A549 (cell line): ENCODE data around the gene SENP5.

Source experiments
- HDAC2 ChIP-seq: fragments of 200-600 bp; sonication (generic); IDR thresholded peaks from 2 replicates; pipeline ENCODE4 v1.6.1; 2016
- JUNB ChIP-seq: fragments of >200 bp; sonication (Bioruptor Twin); formaldehyde crosslinking; IDR thresholded peaks from 2 replicates; pipeline ENCODE4 v1.6.1; 2016
- POLR2A ChIP-seq: IDR thresholded peaks from 2 replicates; pipeline ENCODE4 v1.6.1; 2012; ENCODE audit warnings: mild to moderate bottlenecking, low read length
- RARB ChIP-seq: fragments of 250-450 bp; sonication (Bioruptor Pico); IDR thresholded peaks from 2 replicates; pipeline ENCODE4 v1.8.0; 2021; ENCODE audit warnings: mild to moderate bottlenecking, moderate library complexity
- TF ChIP-seq, protein P1 (sequence below): IDR thresholded peaks from 2 replicates; pipeline ENCODE4 v1.6.1; 2012
- TF ChIP-seq, protein P2 (sequence below): fragments of >200 bp; sonication (Bioruptor Twin); formaldehyde crosslinking; IDR thresholded peaks from 3 replicates; pipeline ENCODE4 v1.5.1; 2016

DNA sequence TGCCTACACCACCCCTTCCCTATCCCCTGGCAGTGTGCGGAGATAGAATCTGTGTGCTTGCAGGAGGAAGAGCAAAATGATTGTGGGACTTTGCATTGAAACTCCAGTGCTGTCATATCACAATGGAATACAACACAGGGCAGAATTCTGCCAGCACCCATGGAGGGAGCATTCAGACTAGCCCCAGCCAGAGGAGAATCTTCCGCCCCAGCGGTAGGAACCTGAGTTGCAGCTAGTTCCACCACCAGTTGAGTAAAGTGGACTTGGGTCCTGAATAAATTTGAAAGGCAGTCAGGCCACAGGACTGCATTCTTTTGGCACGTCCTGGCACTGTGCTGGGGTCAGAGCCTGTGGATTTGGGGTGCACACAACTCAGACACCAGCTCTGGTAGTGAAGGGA lies 47.1 kb downstream of the SENP5 start:
- no peak for TF ChIP-seq HDAC2
- TF ChIP-seq, protein P1, sequence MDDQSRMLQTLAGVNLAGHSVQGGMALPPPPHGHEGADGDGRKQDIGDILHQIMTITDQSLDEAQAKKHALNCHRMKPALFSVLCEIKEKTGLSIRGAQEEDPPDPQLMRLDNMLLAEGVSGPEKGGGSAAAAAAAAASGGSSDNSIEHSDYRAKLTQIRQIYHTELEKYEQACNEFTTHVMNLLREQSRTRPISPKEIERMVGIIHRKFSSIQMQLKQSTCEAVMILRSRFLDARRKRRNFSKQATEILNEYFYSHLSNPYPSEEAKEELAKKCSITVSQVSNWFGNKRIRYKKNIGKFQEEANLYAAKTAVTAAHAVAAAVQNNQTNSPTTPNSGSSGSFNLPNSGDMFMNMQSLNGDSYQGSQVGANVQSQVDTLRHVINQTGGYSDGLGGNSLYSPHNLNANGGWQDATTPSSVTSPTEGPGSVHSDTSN = no peak
- no peak for TF ChIP-seq JUNB
- TF ChIP-seq RARB (CRISPR knock-in tag) = no peak
- TF ChIP-seq, protein P2, sequence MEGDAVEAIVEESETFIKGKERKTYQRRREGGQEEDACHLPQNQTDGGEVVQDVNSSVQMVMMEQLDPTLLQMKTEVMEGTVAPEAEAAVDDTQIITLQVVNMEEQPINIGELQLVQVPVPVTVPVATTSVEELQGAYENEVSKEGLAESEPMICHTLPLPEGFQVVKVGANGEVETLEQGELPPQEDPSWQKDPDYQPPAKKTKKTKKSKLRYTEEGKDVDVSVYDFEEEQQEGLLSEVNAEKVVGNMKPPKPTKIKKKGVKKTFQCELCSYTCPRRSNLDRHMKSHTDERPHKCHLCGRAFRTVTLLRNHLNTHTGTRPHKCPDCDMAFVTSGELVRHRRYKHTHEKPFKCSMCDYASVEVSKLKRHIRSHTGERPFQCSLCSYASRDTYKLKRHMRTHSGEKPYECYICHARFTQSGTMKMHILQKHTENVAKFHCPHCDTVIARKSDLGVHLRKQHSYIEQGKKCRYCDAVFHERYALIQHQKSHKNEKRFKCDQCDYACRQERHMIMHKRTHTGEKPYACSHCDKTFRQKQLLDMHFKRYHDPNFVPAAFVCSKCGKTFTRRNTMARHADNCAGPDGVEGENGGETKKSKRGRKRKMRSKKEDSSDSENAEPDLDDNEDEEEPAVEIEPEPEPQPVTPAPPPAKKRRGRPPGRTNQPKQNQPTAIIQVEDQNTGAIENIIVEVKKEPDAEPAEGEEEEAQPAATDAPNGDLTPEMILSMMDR = no peak
- no peak for TF ChIP-seq POLR2A
